ENCODE data around the gene TBC1D8B.
A peak's percentile ranks its signal among the peaks of the same experiment; 100 is the strongest.

Gene TBC1D8B

DNA sequence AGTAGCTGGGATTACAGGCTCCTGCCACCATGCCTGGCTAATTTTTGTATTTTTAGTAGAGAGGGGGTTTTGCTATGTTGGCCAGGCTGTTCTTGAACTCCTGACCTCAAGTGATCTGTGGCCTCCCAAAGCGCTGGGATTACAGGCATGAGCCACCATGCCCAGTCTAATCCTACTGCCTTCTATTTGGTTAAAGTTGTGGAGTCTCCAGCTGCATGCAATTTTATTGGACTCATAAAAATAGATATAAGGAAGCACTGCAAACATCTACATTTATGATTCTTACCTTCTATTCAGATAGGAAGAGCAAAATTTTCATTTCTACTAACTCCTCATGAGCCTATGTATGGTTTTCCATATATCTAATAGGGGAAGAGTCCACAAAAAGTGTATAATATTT, 87.0 kb downstream of the TBC1D8B start:
- Histone ChIP-seq H3K4me1 (ENCODE audit: insufficient read depth, poor library complexity, severe bottlenecking) (no peaks in the 10 kb centered on the region), H3K4me3 (ENCODE audit: severe bottlenecking) (no peak overlapping the region), H3K9me3 (ENCODE audit: severe bottlenecking) (no peaks in the 10 kb centered on the region), H3K27ac (ENCODE audit: poor library complexity, severe bottlenecking) (no peak overlapping the region), H3K27me3 (ENCODE audit: insufficient read depth, poor library complexity, severe bottlenecking) (no peaks in the 10 kb centered on the region), H3K36me3 (ENCODE audit: low read depth) (no peaks in the 10 kb centered on the region)
- no peak for TF ChIP-seq CTCF (IDR thresholded peaks at IDR 0.05; ENCODE audit: poor library complexity, severe bottlenecking)
- DNase-seq (ENCODE audit: low spot score) (no peak), ATAC-seq (ENCODE audit: low read depth) (no peak)

- DNase-seq (ENCODE audit: low spot score) = no peak
- no peaks in the 10 kb centered on the region for H3K36me3 ChIP-seq (ENCODE audit: low read depth)
- no peaks in the 10 kb centered on the region for H3K27me3 ChIP-seq (ENCODE audit: insufficient read depth, poor library complexity, severe bottlenecking)
- H3K27ac ChIP-seq (ENCODE audit: poor library complexity, severe bottlenecking) = no peak overlapping the region
- ATAC-seq (ENCODE audit: low read depth) = no peak
- H3K4me3 ChIP-seq (ENCODE audit: severe bottlenecking) = no peak overlapping the region
- TF ChIP-seq CTCF (IDR thresholded peaks at IDR 0.05; ENCODE audit: poor library complexity, severe bottlenecking) = no peak
- H3K9me3 ChIP-seq (ENCODE audit: severe bottlenecking) = no peaks in the 10 kb centered on the region
- peaks cover 15% of the 10 kb centered on the region for H3K4me1 ChIP-seq (ENCODE audit: insufficient read depth, poor library complexity, severe bottlenecking)
Observed at GRCh38 chrX:106891762-106892460, 89.4 kb downstream of the TBC1D8B start.

GRCh38 chrX:106894392-106894909, 92.0 kb downstream of the TBC1D8B start:
- DNase-seq (ENCODE audit: low spot score) = no peak

DNA sequence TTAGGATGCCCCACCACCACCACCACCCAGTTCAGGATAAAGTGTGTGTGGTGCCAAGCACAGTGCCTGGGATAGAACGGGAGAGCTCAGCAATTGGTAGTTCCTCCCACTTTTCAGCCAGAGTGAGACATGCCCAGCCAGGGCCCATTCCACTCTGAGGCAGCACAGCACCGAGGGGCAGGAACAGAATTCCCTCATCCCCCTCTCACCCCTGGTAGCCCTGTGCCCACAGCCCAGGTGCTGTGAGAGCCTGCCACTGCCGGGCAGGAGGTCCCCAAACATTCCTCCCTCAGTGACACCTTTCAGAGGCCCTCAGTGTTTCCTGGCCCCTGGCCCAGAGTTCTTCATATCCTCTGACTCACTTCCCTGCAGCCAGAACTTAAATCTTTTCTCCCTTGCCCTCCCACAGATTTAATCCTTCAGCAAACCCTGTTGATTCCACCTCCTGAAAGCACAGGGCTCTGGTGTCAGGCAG, 92.5 kb downstream of the TBC1D8B start:
- Histone ChIP-seq H3K27ac (ENCODE audit: poor library complexity, severe bottlenecking) (peak overlapping the region; percentile 60), H3K4me1 (ENCODE audit: insufficient read depth, poor library complexity, severe bottlenecking) (peaks cover 15% of the 10 kb centered on the region), H3K9me3 (ENCODE audit: severe bottlenecking) (no peaks in the 10 kb centered on the region), H3K36me3 (ENCODE audit: low read depth) (no peaks in the 10 kb centered on the region), H3K4me3 (ENCODE audit: severe bottlenecking) (no peak overlapping the region), H3K27me3 (ENCODE audit: insufficient read depth, poor library complexity, severe bottlenecking) (no peaks in the 10 kb centered on the region)
- peak; percentile 69 for ATAC-seq (ENCODE audit: low read depth)
- TF ChIP-seq CTCF (IDR thresholded peaks at IDR 0.05; ENCODE audit: poor library complexity, severe bottlenecking) = no peak
- peak; percentile 65 for DNase-seq (ENCODE audit: low spot score)

More at GRCh38 chrX:106894392-106894909, 92.0 kb downstream of the TBC1D8B start:
- Histone ChIP-seq H3K9me3 (ENCODE audit: severe bottlenecking) (no peaks in the 10 kb centered on the region), H3K4me3 (ENCODE audit: severe bottlenecking) (no peak overlapping the region), H3K27me3 (ENCODE audit: insufficient read depth, poor library complexity, severe bottlenecking) (no peaks in the 10 kb centered on the region), H3K36me3 (ENCODE audit: low read depth) (no peaks in the 10 kb centered on the region), H3K27ac (ENCODE audit: poor library complexity, severe bottlenecking) (peak overlapping the region; percentile 60), H3K4me1 (ENCODE audit: insufficient read depth, poor library complexity, severe bottlenecking) (peaks cover 15% of the 10 kb centered on the region)
- peak; percentile 82 for TF ChIP-seq CTCF (IDR thresholded peaks at IDR 0.05; ENCODE audit: poor library complexity, severe bottlenecking)
- peak; percentile 73 for ATAC-seq (ENCODE audit: low read depth)

GRCh38 chrX:106897259-106897658, 94.8 kb downstream of the TBC1D8B start:
- Histone ChIP-seq H3K36me3 (ENCODE audit: low read depth) (no peaks in the 10 kb centered on the region), H3K27me3 (ENCODE audit: insufficient read depth, poor library complexity, severe bottlenecking) (no peaks in the 10 kb centered on the region), H3K27ac (ENCODE audit: poor library complexity, severe bottlenecking) (no peak overlapping the region), H3K4me1 (ENCODE audit: insufficient read depth, poor library complexity, severe bottlenecking) (peaks cover 15% of the 10 kb centered on the region), H3K4me3 (ENCODE audit: severe bottlenecking) (no peak overlapping the region), H3K9me3 (ENCODE audit: severe bottlenecking) (no peaks in the 10 kb centered on the region)
- no peak for TF ChIP-seq CTCF (IDR thresholded peaks at IDR 0.05; ENCODE audit: poor library complexity, severe bottlenecking)
- no peak; the same call in 2 of the 3 replicates for ATAC-seq (ENCODE audit: low read depth)
- no peak for DNase-seq (ENCODE audit: low spot score)

Data from RWPE2 (cell line).